CD4-positive, alpha-beta T cell (primary cell): Measurements from ENCODE around the gene SDHA. TPM values are rescaled to one million over a fixed set of nuclear protein-coding genes. Genes with fewer than 3 reads are reported as not detected.
"Not testable (repeated sequence)": the region's sequence is repeated elsewhere in the genome, so short reads cannot be mapped to it uniquely, and the experiment has no call there.

Experiments used
- ATAC-seq: fragments of 200-7000 bp; cut with Tn5 transposase; one replicate; pipeline ENCODE4 v1.10.0; 2022; ENCODE audit warnings: mild to moderate bottlenecking; ENCODE audit not compliant: poor library complexity
- CTCF ChIA-PET: fragments of 350-600 bp; sonication (Branson Sonifier 250); formaldehyde crosslinking; loops from one replicate; lab custom pipeline; 2021; ENCODE audit warnings: antibody characterized with exemption, inconsistent platforms; lab: Charles Lee
- POLR2A ChIA-PET: fragments of 350-600 bp; sonication (Branson Sonifier 250); formaldehyde crosslinking; loops from one replicate; lab custom pipeline; 2021; ENCODE audit warnings: antibody characterized with exemption, inconsistent platforms; lab: Charles Lee
- DNase-seq, 14 experiments: peaks; one replicate each; pipeline ENCODE4 v3.0.0-alpha.2; 2013 to 2020; ENCODE audit warnings: mixed read lengths in 2 of 14
- H3K27ac ChIP-seq, 2 donors: one replicate each; pipeline versions ENCODE4 v1.5.1 to v1.7.0; 2013; ENCODE audit warnings: low read length in 2 of 2, low read depth in 1 of 2, mild to moderate bottlenecking in 1 of 2
- H3K27me3 ChIP-seq, 2 experiments: 1 replicate in 1 of 2; 2 replicates in 1 of 2; pipeline versions ENCODE4 v1.6.1 to v1.7.0; 2013; ENCODE audit warnings: low read length in 2 of 2, control low read depth in 1 of 2, mild to moderate bottlenecking in 1 of 2, moderate library complexity in 1 of 2; ENCODE audit not compliant: insufficient read depth in 2 of 2, control insufficient read depth in 1 of 2
- H3K36me3 ChIP-seq: one replicate; pipeline ENCODE4 v1.6.1; 2013; ENCODE audit warnings: low read length, control low read depth; ENCODE audit not compliant: insufficient read depth
- H3K4me1 ChIP-seq: one replicate; pipeline ENCODE4 v1.6.1; 2013; ENCODE audit warnings: low read length, control low read depth; ENCODE audit not compliant: insufficient read depth
- H3K4me3 ChIP-seq: one replicate; pipeline ENCODE4 v1.5.1; 2013; ENCODE audit warnings: mild to moderate bottlenecking, low read length, moderate library complexity
- H3K9me3 ChIP-seq, 2 experiments: 1 replicate in 1 of 2; 2 replicates in 1 of 2; pipeline versions ENCODE4 v1.6.1 to v1.7.0; 2013; ENCODE audit warnings: low read length in 2 of 2, mild to moderate bottlenecking in 2 of 2, control low read depth in 1 of 2, moderate library complexity in 1 of 2; ENCODE audit not compliant: control insufficient read depth in 1 of 2, insufficient read depth in 1 of 2
- H3K27ac Mint-ChIP-seq: one replicate; pipeline ENCODE4 v1.8.0; 2020; ENCODE audit warnings: mixed read lengths
- H3K27me3 Mint-ChIP-seq: one replicate; pipeline ENCODE4 v1.8.0; 2021; ENCODE audit warnings: mixed read lengths
- H3K36me3 Mint-ChIP-seq: one replicate; pipeline ENCODE4 v1.8.0; 2021; ENCODE audit warnings: low read depth, mixed read lengths
- H3K4me1 Mint-ChIP-seq: one replicate; pipeline ENCODE4 v1.8.0; 2021; ENCODE audit warnings: low read depth, mixed read lengths
- H3K4me3 Mint-ChIP-seq: one replicate; pipeline ENCODE4 v1.8.0; 2020; ENCODE audit warnings: mild to moderate bottlenecking, mixed read lengths
- H3K9me3 Mint-ChIP-seq: one replicate; pipeline ENCODE4 v1.8.0; 2020; ENCODE audit warnings: mixed read lengths
- intact Hi-C, 2 experiments: fragments of 100-400 bp; cut with DNase I in 1 of 2; cut with micrococcal nuclease in 1 of 2; formaldehyde crosslinking; loops; one replicate each; pipeline versions ENCODE4 v1.15.1 to v1.9.0; 2023 to 2025; cut with DNase I, micrococcal nuclease
- total RNA-seq, 174 experiments: library from RNA in 2 of 174; stranded (reverse) in 2 of 174; gene quantifications; one replicate each; pipeline ENCODE4 v1.2.3 and lab custom pipeline; 2021 to 2026
- TF ChIP-seq, protein P1 (sequence below): fragments of 200-600 bp; IDR thresholded peaks from one replicate; pipeline ENCODE4 v1.8.0; 2022; ENCODE audit warnings: antibody characterized with exemption, mild to moderate bottlenecking

Gene SDHA
- total RNA-seq, 2 experiments from 2014 or later: 244 to 245 TPM

GRCh38 chr5:298737-299125 lies 80.6 kb downstream of the SDHA start:
- Histone ChIP-seq H3K4me1 (peaks cover 20% of the 10 kb centered on the region), H3K27ac (no peak overlapping the region), H3K4me3 (no peak overlapping the region), H3K9me3 (no peaks in the 10 kb centered on the region), H3K36me3 (no peaks in the 10 kb centered on the region), H3K27me3 (no peaks in the 10 kb centered on the region)
- Mint-ChIP-seq H3K27me3 (no peaks in the 10 kb centered on the region), H3K4me1 (peaks cover 45% of the 10 kb centered on the region), H3K36me3 (peaks cover 5% of the 10 kb centered on the region), H3K27ac (no peak overlapping the region), H3K4me3 (no peak overlapping the region), H3K9me3 (no peaks in the 10 kb centered on the region)
- ATAC-seq (no peak), DNase-seq (peak in 1 of 14 experiments; percentile 7)
- POLR2A ChIA-PET: no interaction called here
- intact Hi-C loops: no loop called here
- CTCF ChIA-PET: no interaction called here
- TF ChIP-seq, protein P1, sequence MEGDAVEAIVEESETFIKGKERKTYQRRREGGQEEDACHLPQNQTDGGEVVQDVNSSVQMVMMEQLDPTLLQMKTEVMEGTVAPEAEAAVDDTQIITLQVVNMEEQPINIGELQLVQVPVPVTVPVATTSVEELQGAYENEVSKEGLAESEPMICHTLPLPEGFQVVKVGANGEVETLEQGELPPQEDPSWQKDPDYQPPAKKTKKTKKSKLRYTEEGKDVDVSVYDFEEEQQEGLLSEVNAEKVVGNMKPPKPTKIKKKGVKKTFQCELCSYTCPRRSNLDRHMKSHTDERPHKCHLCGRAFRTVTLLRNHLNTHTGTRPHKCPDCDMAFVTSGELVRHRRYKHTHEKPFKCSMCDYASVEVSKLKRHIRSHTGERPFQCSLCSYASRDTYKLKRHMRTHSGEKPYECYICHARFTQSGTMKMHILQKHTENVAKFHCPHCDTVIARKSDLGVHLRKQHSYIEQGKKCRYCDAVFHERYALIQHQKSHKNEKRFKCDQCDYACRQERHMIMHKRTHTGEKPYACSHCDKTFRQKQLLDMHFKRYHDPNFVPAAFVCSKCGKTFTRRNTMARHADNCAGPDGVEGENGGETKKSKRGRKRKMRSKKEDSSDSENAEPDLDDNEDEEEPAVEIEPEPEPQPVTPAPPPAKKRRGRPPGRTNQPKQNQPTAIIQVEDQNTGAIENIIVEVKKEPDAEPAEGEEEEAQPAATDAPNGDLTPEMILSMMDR: no peak

- peaks cover 20% of the 10 kb centered on the region for H3K4me1 ChIP-seq
- H3K36me3 Mint-ChIP-seq, H3K27ac Mint-ChIP-seq, H3K36me3 ChIP-seq, H3K27me3 Mint-ChIP-seq, H3K9me3 ChIP-seq, POLR2A ChIA-PET, intact Hi-C loops, H3K4me3 ChIP-seq, CTCF ChIA-PET, H3K9me3 Mint-ChIP-seq, ATAC-seq, H3K27me3 ChIP-seq, DNase-seq, H3K4me3 Mint-ChIP-seq, H3K27ac ChIP-seq: not testable (repeated sequence)
- H3K4me1 Mint-ChIP-seq: peaks cover 42% of the 10 kb centered on the region
Measured at GRCh38 chr5:299921-300320, 81.8 kb downstream of the SDHA start.

DNA sequence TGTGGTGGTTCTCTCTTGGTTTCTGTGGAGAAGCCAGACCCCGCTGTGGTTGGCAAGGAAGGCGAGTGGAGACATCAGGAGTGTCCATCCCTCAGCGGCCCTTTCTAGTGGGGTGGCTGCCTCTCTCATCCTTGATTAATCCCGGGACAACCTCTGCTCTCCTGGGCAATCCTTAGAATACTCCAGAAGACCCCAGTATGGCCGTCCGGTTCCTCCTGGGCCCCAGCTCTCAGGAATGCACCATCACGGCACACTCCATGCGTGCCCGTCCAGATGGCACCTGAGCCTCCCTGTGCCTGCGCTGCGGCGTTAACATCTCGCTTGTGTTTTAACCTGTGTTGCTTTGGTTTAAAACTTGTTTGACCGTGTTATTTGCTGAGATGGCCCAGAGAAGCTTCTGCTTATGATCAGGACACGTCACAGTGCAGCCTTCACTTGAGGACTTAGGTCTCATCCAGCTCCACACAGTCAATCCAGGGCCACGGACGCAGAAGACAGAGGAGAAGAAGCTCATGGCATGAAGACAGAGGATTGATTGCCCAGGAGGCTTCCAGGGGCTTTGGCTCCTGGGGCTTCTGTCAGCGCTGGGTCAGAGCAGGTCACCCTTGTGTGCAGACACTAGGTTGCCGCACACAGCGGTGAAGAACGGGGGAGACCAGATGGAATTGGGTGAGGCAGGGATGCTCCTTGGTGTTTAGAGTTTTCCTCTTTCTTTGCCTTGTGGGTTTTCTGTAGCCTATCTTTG lies 82.7 kb downstream of the SDHA start:
- Mint-ChIP-seq H3K27ac (peak overlapping the region; percentile 43), H3K36me3 (peaks cover 14% of the 10 kb centered on the region), H3K4me1 (peaks cover 38% of the 10 kb centered on the region)
- ATAC-seq, H3K27me3 ChIP-seq, H3K27ac ChIP-seq, CTCF ChIA-PET, H3K9me3 ChIP-seq, H3K27me3 Mint-ChIP-seq, H3K36me3 ChIP-seq, POLR2A ChIA-PET, H3K4me3 ChIP-seq, H3K9me3 Mint-ChIP-seq, H3K4me3 Mint-ChIP-seq, intact Hi-C loops, DNase-seq: not testable (repeated sequence)
- peaks cover 20% of the 10 kb centered on the region for H3K4me1 ChIP-seq

DNA sequence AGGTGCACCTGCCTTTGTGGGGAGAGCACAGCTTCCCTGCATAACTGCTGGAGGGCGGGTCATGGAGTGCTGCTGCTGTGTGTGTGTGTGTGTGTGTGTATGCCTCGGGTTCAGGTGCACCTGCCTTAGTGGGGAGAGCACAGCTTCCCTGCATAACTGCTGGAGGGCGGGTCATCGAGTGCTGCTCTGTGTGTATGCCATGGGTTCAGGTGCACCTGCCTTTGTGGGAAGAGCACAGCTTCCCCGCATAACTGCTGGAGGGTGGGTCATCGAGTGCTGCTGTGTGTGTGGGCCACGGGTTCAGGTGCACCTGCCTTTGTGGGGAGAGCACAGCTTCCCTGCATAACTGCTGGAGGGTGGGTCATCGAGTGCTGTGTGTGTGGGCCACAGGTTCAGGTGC lies 84.3 kb downstream of the SDHA start:
- H3K27me3 Mint-ChIP-seq, H3K27me3 ChIP-seq, DNase-seq, H3K9me3 Mint-ChIP-seq, H3K9me3 ChIP-seq, POLR2A ChIA-PET, H3K4me3 ChIP-seq, intact Hi-C loops, H3K4me3 Mint-ChIP-seq, H3K4me1 ChIP-seq, CTCF ChIA-PET, ATAC-seq, H3K27ac ChIP-seq: not testable (repeated sequence)
- Mint-ChIP-seq H3K27ac (peak overlapping the region; percentile 12), H3K36me3 (peaks cover 27% of the 10 kb centered on the region), H3K4me1 (peaks cover 23% of the 10 kb centered on the region)
- peaks cover 22% of the 10 kb centered on the region for H3K36me3 ChIP-seq
